Uterus (tissue), 4 donors: ENCODE data around the gene NPIPB6. TPM values are rescaled to one million over a fixed set of nuclear protein-coding genes. Genes with fewer than 3 reads are reported as not detected.
A peak's percentile ranks its signal among the peaks of the same experiment; 100 is the strongest.
"Not testable (repeated sequence)": the region's sequence is repeated elsewhere in the genome, so short reads cannot be mapped to it uniquely, and the experiment has no call there.

ENCODE experiments used
- DNase-seq, 2 donors: peaks; one replicate each; pipeline ENCODE4 v3.0.0-alpha.2; 2019 to 2020
- H3K27ac ChIP-seq, 2 donors: fragments of 200-600 bp; sonication (generic); 1 replicate in 1 of 2; 2 replicates in 1 of 2; pipeline ENCODE4 v1.5.1; 2016 to 2018
- H3K27me3 ChIP-seq, 2 donors: fragments of 200-600 bp; sonication (generic); one replicate each; pipeline ENCODE4 v1.5.1; 2018 to 2019; ENCODE audit warnings: control low read depth in 1 of 2
- H3K36me3 ChIP-seq, 2 donors: fragments of 200-600 bp; sonication (generic); one replicate each; pipeline ENCODE4 v1.5.1; 2019; ENCODE audit warnings: control low read depth in 1 of 2
- H3K4me1 ChIP-seq, 2 donors: fragments of 200-600 bp; sonication (generic); one replicate each; pipeline ENCODE4 v1.5.1; 2018 to 2019; ENCODE audit warnings: control low read depth in 1 of 2
- H3K4me3 ChIP-seq, 2 donors: fragments of 200-600 bp; sonication (generic); 1 replicate in 1 of 2; 2 replicates in 1 of 2; pipeline ENCODE4 v1.5.1; 2018 to 2019; ENCODE audit warnings: mild to moderate bottlenecking in 1 of 2
- H3K9me3 ChIP-seq, 2 donors: fragments of 200-600 bp; sonication (generic); one replicate each; pipeline ENCODE4 v1.5.1; 2019; ENCODE audit warnings: control low read depth in 1 of 2
- POLR2A ChIP-seq, 2 donors: fragments of 450-650 bp; IDR thresholded peaks; one replicate each; pipeline ENCODE4 v1.6.1; 2016; ENCODE audit warnings: antibody characterized with exemption in 2 of 2, mild to moderate bottlenecking in 1 of 2, moderate library complexity in 1 of 2
- intact Hi-C: fragments of 100-400 bp; cut with DNase I; formaldehyde crosslinking; loops from one replicate; pipeline ENCODE4 v1.15.1; 2023; ENCODE audit warnings: low total_unique reads
- total RNA-seq, 4 donors: library from RNA; depleted of rRNA in 3 of 4; stranded (reverse); fragments of >200 nt in 3 of 4; gene quantifications; one replicate each; pipeline versions ENCODE4 v1.1.0 to v1.2.4, GENCODE V29; 2014 to 2023
- TF ChIP-seq, protein P1 (sequence below), 4 experiments: fragments of 200-600 bp in 2 of 4; fragments of 450-650 bp in 2 of 4; sonication (generic) in 2 of 4; IDR thresholded peaks; one replicate each; pipeline ENCODE4 v1.5.1; 2016 to 2019; ENCODE audit warnings: antibody characterized with exemption in 4 of 4, mild to moderate bottlenecking in 2 of 4, moderate library complexity in 1 of 4
- donor health status: DM: yes; HTN: yes; CAD: no.

The NPIPB6 gene
- total RNA-seq, 4 donors from 2014 or later, result 2.0 to 5.9 TPM; not detected in 2

DNA sequence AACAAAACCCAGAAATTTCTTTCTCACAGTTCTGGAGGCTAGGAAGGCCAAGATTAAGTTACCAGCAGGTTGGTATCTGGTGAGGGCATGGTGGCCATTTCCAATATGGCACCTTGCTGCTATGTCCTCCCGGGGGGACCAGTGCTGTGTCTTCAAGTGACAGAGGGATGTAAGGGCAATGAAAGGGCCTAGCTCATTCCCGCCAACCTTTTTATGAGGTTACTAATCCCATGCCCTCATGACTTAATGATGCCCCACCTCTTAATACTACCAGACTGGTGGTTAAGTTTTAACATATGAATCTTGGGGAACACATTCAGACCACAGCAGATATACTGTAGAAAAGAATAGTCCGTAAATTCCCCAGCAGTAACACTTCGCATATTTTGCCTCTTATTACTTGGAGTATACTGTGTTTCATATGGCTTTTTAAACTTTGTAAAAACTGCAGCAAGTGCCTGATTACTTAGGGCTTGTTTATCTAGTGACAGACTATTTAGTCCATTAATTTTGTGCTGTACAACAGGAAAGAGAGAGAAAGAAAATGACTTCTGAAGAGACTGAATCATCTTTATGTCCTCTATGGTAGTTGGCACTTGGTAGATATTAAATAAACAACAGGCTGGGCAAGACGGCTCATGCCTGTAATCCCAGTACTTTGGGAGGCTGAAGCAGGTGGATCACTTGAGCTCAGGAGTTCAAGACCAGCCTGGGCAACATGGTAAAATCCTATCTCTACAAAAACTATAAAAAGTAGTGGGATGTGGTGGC, 26.2 kb downstream of the NPIPB6 start:
- not testable (repeated sequence) for H3K27me3 ChIP-seq

DNA sequence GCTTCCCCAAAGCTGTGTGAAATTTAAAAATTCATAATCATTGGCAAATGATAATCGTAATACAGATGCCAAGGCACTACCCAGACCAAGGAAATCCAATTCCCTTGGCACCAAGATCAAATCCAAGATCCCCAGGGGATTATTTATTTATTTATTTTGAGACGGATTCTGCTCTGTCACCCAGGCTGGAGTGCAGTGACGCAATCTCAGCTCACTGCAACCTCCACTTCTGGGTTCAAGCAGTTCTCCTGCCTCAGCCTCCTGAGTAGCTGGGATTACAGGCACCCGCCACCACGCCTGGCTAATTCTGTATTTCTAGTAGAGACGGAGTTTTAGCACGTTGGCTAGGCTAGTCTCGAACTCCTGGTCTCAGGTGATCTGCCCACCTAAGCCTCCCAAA, 27.6 kb downstream of the NPIPB6 start:
- H3K27ac ChIP-seq, H3K9me3 ChIP-seq, H3K4me3 ChIP-seq, H3K27me3 ChIP-seq, H3K4me1 ChIP-seq, H3K36me3 ChIP-seq, DNase-seq, intact Hi-C loops: not testable (repeated sequence)

More for the DNA sequence above, 26.2 kb downstream of the NPIPB6 start:
- intact Hi-C loops, H3K36me3 ChIP-seq, H3K9me3 ChIP-seq, H3K4me1 ChIP-seq, H3K4me3 ChIP-seq, H3K27ac ChIP-seq, DNase-seq: not testable (repeated sequence)

DNA sequence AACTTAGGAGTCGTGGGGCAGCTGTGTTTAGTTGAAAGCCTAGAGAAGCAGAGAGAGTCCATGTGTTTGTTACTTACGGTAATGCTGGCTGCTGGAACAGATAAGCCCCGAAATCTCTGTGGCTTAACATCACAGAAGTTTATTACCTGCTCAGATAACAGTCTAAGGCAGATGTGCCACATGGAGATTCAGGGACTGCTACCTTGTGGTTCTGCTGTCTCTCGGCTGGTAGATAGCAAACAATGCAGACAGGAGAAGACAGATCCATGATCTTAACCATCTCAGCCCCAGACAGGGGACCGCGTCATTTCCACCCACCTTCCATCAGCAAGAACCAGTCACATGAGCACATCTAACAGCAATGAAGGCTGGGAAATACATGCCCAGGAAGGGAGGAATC, 30.7 kb downstream of the NPIPB6 start:
- intact Hi-C loops, H3K9me3 ChIP-seq, DNase-seq, H3K4me3 ChIP-seq, H3K36me3 ChIP-seq, H3K4me1 ChIP-seq, H3K27ac ChIP-seq, H3K27me3 ChIP-seq: not testable (repeated sequence)

DNA sequence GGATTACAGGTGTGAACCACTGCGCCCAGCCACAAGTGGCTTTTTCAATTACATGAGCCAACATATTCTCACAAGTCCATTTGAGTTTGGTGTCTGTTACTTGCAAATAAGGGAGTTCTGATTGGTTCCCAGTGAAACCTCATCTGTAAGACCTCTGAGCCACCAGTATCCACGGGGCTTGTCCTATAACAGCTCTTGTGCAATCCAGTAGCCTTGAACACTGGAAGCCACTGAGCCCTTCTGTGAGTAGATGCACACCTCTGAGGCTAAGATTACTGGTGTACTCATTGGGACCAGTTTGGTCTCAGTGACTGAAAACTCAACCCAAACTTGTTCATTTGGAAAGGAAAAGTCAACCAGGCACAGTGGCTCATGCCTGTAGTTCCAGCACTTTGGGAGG, 32.3 kb downstream of the NPIPB6 start:
- H3K9me3 ChIP-seq, DNase-seq, H3K27ac ChIP-seq, intact Hi-C loops, H3K27me3 ChIP-seq, H3K36me3 ChIP-seq, H3K4me3 ChIP-seq, H3K4me1 ChIP-seq: not testable (repeated sequence)

DNA sequence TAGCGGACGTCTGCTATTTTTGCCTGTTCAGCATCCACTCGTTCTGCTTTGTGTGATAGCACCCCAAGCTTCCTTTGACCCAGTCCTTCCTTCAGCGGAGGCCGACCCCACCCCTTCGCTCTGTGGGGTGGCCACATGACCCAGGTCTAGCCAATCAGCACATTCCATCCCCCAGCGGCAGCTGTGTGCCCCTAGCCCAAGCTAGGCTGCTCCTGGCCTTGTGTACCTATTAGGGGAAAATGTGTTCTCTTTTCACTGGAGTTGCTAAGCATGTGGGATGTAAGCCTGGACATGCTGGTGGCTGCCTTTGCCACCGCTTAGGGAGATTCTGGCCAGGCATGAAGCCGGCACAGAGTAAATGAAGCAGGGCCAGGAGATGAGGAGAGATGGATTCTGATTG, 33.1 kb downstream of the NPIPB6 start:
- H3K4me3 ChIP-seq, H3K27me3 ChIP-seq, intact Hi-C loops, H3K27ac ChIP-seq, H3K4me1 ChIP-seq, H3K9me3 ChIP-seq, H3K36me3 ChIP-seq, DNase-seq: not testable (repeated sequence)

DNA sequence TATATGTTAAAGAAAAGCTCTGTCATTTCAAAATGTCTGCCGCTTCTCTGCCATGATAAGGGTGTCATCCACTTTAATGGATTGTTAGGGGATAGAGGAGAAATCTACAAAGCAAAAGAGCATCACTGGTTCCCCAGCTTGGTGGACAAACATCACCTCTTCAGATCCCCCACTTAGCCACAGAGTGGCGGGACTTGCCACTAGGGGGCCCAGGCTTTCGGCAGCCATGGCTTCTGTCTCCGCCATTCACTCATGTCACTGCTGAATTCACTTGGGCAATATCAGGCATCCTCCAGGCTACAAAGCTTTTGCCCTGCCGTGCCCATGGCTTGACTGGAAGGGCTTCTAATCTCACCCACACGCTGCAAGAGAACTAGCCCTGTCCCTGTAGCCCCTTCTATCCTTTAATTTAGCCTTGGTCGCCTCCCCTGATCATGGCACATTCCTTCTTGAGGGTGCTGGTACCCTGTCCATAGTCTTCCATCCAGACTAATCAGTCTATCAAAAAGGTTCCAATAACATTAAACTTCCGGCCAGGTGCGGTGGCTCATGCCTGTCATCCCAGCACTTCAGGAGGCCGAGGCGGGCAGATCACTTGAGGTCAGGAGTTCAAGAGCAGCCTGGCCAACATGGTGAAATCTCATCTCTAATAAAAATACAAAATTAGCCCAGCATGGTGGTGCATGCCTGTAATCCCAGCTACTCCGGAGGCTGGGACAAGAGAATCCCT, 36.3 kb downstream of the NPIPB6 start:
- intact Hi-C loops, result no loop called here
- Histone ChIP-seq H3K27me3 (no peaks in the 10 kb centered on the region), H3K4me1 (no peaks in the 10 kb centered on the region), H3K36me3 (no peaks in the 10 kb centered on the region), H3K4me3 (no peak overlapping the region), H3K9me3 (no peaks in the 10 kb centered on the region), H3K27ac (no peak overlapping the region)
- no peak for TF ChIP-seq POLR2A (IDR thresholded peaks at IDR 0.05)
- TF ChIP-seq, protein P1, sequence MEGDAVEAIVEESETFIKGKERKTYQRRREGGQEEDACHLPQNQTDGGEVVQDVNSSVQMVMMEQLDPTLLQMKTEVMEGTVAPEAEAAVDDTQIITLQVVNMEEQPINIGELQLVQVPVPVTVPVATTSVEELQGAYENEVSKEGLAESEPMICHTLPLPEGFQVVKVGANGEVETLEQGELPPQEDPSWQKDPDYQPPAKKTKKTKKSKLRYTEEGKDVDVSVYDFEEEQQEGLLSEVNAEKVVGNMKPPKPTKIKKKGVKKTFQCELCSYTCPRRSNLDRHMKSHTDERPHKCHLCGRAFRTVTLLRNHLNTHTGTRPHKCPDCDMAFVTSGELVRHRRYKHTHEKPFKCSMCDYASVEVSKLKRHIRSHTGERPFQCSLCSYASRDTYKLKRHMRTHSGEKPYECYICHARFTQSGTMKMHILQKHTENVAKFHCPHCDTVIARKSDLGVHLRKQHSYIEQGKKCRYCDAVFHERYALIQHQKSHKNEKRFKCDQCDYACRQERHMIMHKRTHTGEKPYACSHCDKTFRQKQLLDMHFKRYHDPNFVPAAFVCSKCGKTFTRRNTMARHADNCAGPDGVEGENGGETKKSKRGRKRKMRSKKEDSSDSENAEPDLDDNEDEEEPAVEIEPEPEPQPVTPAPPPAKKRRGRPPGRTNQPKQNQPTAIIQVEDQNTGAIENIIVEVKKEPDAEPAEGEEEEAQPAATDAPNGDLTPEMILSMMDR (IDR thresholded peaks at IDR 0.05), result peak in 2 of 4 experiments; percentile 18 to 37
- DNase-seq, result no peak

DNA sequence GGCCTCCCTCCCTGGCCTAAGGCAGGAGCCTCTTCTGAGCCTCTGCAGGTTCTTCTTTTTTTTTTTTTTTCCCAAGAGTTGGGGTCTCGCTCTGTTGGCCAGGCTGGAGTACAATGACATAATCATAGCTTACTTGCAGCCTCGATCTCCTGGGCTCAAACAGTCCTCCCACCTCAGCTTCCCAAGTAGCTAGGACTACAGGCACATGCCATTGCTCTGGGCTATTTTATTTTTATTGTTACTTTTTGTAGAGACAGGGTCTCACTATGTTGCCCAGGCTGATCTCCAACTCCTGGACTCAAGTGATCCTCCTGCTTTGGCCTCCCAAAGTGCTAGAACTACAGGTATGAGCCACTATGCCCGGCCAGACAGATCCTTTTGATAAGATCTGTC, 38.4 kb downstream of the NPIPB6 start:
- no peak for DNase-seq
- no peak overlapping the region for H3K27ac ChIP-seq
- H3K9me3 ChIP-seq, result no peaks in the 10 kb centered on the region
- H3K4me3 ChIP-seq, result no peak overlapping the region
- H3K36me3 ChIP-seq, result no peaks in the 10 kb centered on the region
- TF ChIP-seq, protein P1 (IDR thresholded peaks at IDR 0.05), result no peak
- no peak for TF ChIP-seq POLR2A (IDR thresholded peaks at IDR 0.05)
- H3K27me3 ChIP-seq, result no peaks in the 10 kb centered on the region
- intact Hi-C loops, result no loop called here
- H3K4me1 ChIP-seq, result no peaks in the 10 kb centered on the region
